Brain microvascular endothelial cell (primary cell): ENCODE measurements around the gene SMCO4.
A peak's percentile ranks its signal among the peaks of the same experiment; 100 is the strongest.

Experiments
- DNase-seq: peaks from one replicate; pipeline ENCODE4 v3.0.0-alpha.2; 2020
- H3K27ac ChIP-seq: fragments of 250-450 bp; sonication (Bioruptor Pico); 2 replicates; pipeline ENCODE4 v1.5.1; 2020; ENCODE audit warnings: mild to moderate bottlenecking, moderate library complexity
- H3K27me3 ChIP-seq: fragments of 250-450 bp; sonication (Bioruptor Pico); replicated peaks from 2 replicates; pipeline ENCODE4 v1.5.1; 2020; ENCODE audit warnings: mild to moderate bottlenecking
- H3K36me3 ChIP-seq: fragments of 250-450 bp; sonication (Bioruptor Pico); replicated peaks from 2 replicates; pipeline ENCODE4 v1.5.1; 2020; ENCODE audit warnings: mild to moderate bottlenecking
- H3K4me3 ChIP-seq: 2 replicates; pipeline ENCODE4 v1.5.1; 2011; ENCODE audit warnings: low read depth, mild to moderate bottlenecking, control low read depth, low read length, moderate library complexity
- in situ Hi-C: cut with HindIII; loops from 2 replicates; pipeline ENCODE4 v1.10.0; 2017; ENCODE audit warnings: low sequenced_read_pairs, low pct_ligation_motif_present
- TF ChIP-seq, protein P1 (sequence below): IDR thresholded peaks from 2 replicates; pipeline ENCODE4 v1.5.1; 2011; ENCODE audit warnings: low read depth, mild to moderate bottlenecking, moderate library complexity, low read length, control low read depth, inconsistent platforms; ENCODE audit errors: missing control alignments

SMCO4 gene

DNA sequence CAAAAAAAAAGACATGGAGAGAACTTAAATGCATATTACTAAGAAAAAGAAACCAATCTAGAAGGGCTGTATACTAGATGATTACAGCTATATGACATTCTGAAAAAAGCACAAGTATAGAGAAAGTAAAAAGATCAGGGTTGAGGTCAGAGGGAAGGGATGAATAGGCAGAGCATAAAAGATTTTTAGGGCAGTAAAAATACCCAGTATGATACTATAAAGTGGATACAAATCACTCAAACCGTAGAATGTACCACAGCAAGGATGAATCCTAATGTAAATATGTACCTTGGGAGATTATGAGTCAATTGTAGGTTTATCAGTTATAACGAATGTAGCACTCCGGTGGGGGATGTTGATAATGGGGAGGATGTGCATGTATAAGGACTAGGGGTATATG lies 29.4 kb upstream of the SMCO4 start:
- in situ Hi-C loops: no loop called here

DNA sequence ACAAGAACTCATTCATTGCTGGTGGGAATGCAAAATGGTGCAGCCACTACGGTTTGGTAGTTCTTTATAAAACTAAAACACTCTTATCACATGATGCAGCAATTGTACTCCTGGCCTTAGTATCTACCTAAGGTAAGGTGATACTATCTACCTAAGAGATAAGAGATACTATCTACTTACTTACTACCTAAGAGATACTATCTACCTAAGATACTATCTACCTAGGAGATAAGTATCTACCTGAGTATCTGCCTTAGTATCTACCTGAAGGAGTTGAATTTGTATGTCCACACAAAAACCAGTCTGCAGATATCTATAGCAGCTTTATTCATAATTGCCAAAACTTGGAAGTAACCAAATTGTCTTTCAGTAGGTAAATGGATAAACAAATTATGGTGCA lies 29.0 kb upstream of the SMCO4 start:
- Histone ChIP-seq H3K4me3 (no peak overlapping the region), H3K27ac (no peak overlapping the region), H3K27me3 (no peaks in the 10 kb centered on the region), H3K36me3 (no peaks in the 10 kb centered on the region)
- TF ChIP-seq, protein P1, sequence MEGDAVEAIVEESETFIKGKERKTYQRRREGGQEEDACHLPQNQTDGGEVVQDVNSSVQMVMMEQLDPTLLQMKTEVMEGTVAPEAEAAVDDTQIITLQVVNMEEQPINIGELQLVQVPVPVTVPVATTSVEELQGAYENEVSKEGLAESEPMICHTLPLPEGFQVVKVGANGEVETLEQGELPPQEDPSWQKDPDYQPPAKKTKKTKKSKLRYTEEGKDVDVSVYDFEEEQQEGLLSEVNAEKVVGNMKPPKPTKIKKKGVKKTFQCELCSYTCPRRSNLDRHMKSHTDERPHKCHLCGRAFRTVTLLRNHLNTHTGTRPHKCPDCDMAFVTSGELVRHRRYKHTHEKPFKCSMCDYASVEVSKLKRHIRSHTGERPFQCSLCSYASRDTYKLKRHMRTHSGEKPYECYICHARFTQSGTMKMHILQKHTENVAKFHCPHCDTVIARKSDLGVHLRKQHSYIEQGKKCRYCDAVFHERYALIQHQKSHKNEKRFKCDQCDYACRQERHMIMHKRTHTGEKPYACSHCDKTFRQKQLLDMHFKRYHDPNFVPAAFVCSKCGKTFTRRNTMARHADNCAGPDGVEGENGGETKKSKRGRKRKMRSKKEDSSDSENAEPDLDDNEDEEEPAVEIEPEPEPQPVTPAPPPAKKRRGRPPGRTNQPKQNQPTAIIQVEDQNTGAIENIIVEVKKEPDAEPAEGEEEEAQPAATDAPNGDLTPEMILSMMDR: no peak
- no peak for DNase-seq
- in situ Hi-C loops: no loop called here

More for the DNA sequence above, 29.4 kb upstream of the SMCO4 start:
- Histone ChIP-seq H3K27ac (no peak overlapping the region), H3K4me3 (no peak overlapping the region), H3K27me3 (no peaks in the 10 kb centered on the region), H3K36me3 (no peaks in the 10 kb centered on the region)
- DNase-seq: no peak
- TF ChIP-seq, protein P1: no peak

- no peak for DNase-seq
- TF ChIP-seq, protein P1: no peak
- no peak overlapping the region for H3K27ac ChIP-seq
- no peaks in the 10 kb centered on the region for H3K36me3 ChIP-seq
- no peaks in the 10 kb centered on the region for H3K27me3 ChIP-seq
- in situ Hi-C loops: no loop called here
- H3K4me3 ChIP-seq: no peak overlapping the region
Observed at GRCh38 chr11:93571612-93572011, 28.4 kb upstream of the SMCO4 start.

DNA sequence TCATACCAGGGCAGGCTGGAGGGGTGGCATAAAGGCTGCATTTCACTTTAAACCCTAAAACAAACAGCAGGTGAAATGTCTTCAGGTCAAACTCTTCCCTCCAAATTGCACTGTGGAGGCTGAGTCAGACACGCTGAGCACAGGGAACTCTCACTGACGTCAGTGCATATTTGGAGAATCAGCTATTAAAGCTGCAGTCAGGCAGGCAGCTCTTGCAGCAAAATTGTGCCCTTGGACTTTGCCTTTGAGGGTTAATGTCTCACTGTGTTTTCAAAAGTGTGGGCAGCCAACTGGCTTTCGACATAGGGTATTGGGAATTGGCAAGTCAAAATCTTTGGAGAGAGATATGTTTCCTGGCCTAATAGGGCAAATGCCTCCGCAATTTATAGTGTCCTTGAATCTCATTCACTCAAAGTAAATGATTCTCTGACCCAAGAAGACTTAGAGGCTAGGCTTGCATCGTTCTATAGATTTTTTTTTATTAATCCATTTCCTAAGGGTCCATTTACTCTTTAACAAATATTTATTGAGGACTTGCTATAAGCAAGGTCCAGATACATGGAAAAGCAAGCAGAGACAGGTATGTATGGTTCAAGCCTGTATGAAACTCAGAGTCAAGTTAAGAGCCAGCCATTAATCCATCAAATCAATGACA lies 27.7 kb upstream of the SMCO4 start:
- no peaks in the 10 kb centered on the region for H3K27me3 ChIP-seq
- DNase-seq: peak; percentile 58
- H3K27ac ChIP-seq: no peak overlapping the region
- in situ Hi-C loops: no loop called here
- H3K4me3 ChIP-seq: no peak overlapping the region
- TF ChIP-seq, protein P1: no peak
- H3K36me3 ChIP-seq: no peaks in the 10 kb centered on the region

DNA sequence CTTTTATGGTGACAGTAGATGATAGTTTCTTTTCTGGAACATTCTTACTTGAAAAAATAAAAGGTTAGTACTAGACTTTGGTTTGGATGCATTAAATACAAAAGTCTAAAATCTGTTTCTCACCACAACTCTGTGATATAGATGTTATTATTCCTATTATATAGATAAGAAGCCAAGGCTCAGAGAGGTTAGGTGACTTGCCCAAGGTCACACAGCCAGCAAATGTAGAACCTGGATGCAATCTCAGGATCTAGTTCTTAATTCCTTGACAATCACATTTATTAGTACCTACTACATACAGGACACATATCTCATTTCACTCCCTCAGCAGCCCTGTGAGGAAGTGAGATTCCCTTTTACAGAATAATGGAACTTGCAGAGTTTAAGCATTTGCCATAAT lies 26.3 kb upstream of the SMCO4 start:
- TF ChIP-seq, protein P1: no peak
- in situ Hi-C loops: no loop called here
- no peaks in the 10 kb centered on the region for H3K27me3 ChIP-seq
- no peak overlapping the region for H3K27ac ChIP-seq
- DNase-seq: no peak
- H3K4me3 ChIP-seq: no peak overlapping the region
- H3K36me3 ChIP-seq: no peaks in the 10 kb centered on the region

DNA sequence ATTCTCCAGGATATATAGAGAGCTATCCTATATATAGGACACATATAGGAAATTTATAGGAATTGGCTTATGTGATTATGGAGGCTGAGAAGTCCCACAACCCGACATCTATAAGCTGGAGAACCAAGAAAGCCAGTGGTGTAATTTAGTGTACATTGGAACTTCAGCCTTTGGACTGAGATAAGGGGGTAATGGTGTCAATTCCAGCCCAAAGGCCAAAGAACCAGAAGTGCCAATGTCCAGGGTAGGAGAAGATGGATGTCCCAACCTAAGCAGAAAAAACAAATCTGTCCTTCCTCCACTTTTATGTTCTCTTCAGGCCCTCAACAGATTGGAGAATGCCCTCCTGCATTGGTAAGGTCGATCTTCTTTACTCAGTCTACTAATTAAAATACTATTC lies 25.5 kb upstream of the SMCO4 start:
- no peak for DNase-seq
- TF ChIP-seq, protein P1: no peak
- no peak overlapping the region for H3K4me3 ChIP-seq
- no peaks in the 10 kb centered on the region for H3K36me3 ChIP-seq
- no peak overlapping the region for H3K27ac ChIP-seq
- no peaks in the 10 kb centered on the region for H3K27me3 ChIP-seq
- in situ Hi-C loops: no loop called here
